Upper lobe of left lung (tissue), 4 donors: Measurements from ENCODE around the gene HNRNPLL.

Source experiments
- CTCF ChIP-seq, 6 experiments: fragments of 450-650 bp in 4 of 6; fragments of 200-600 bp in 2 of 6; sonication (generic) in 2 of 6; IDR thresholded peaks; one replicate each; pipeline ENCODE4 v1.5.1; 2016 to 2019; ENCODE audit warnings: antibody characterized with exemption in 6 of 6
- EP300 ChIP-seq, 4 donors: sonication (generic); formaldehyde crosslinking; IDR thresholded peaks; one replicate each; pipeline ENCODE4 v1.5.1; 2017; ENCODE audit warnings: antibody characterized with exemption in 4 of 4, control low read depth in 2 of 4
- POLR2A ChIP-seq, 4 donors: fragments of 450-650 bp; IDR thresholded peaks; one replicate each; pipeline ENCODE4 v1.5.1; 2016 to 2017; ENCODE audit warnings: antibody characterized with exemption in 4 of 4, mild to moderate bottlenecking in 2 of 4

GRCh38 chr2:38634684-38635083 is 32.0 kb upstream of the HNRNPLL start:
- TF ChIP-seq CTCF (IDR thresholded peaks at IDR 0.05) (no peak), POLR2A (IDR thresholded peaks at IDR 0.05) (no peak), EP300 (IDR thresholded peaks at IDR 0.05) (no peak)
